RPMI7951 (cell line): ENCODE measurements around the gene GNG14. TPM values are rescaled to one million over a fixed set of nuclear protein-coding genes. Genes with fewer than 3 reads are reported as not detected.
"Not testable (repeated sequence)": the region's sequence is repeated elsewhere in the genome, so short reads cannot be mapped to it uniquely, and the experiment has no call there.

Experiments used
- DNase-seq: peaks from one replicate; pipeline ENCODE4 v3.0.0-alpha.2; 2012; ENCODE audit warnings: low read depth
- total RNA-seq: library from RNA; depleted of rRNA; stranded (reverse); fragments of >200 nt; shearing (Covaris generic); gene quantifications from 2 replicates; pipeline ENCODE4 v1.2.3, GENCODE V29; 2014

GNG14 gene
- total RNA-seq, 1 experiment from 2014 or later, result not detected

GRCh38 chr19:12696366-12697335 is 8.9 kb downstream of the GNG14 start, which contains the start of gene FBXW9:
Gene FBXW9 (minus strand): TSS chr19:12696631. CDS start chr19:12696581, 50 bp downstream.
- peak; percentile 94 for DNase-seq

- not testable (repeated sequence) for DNase-seq
Observed at GRCh38 chr19:12697425-12697824, 9.6 kb downstream of the GNG14 start.

GRCh38 chr19:12698138-12698537 is 10.3 kb downstream of the GNG14 start:
- no peak for DNase-seq

GRCh38 chr19:12701596-12702282 is 13.9 kb downstream of the GNG14 start:
- no peak for DNase-seq

GRCh38 chr19:12703046-12703445 is 15.2 kb downstream of the GNG14 start:
- DNase-seq, result peak; percentile 44

GRCh38 chr19:12705169-12705568 is 17.4 kb downstream of the GNG14 start:
- DNase-seq, result no peak

- DNase-seq, result no peak
Observed at GRCh38 chr19:12705654-12706331, 18.0 kb downstream of the GNG14 start.

GRCh38 chr19:12706332-12706718 is 18.5 kb downstream of the GNG14 start:
- no peak for DNase-seq

GRCh38 chr19:12708641-12709040 is 20.8 kb downstream of the GNG14 start:
- no peak for DNase-seq

- no peak for DNase-seq
Observed at GRCh38 chr19:12711187-12711586, 23.4 kb downstream of the GNG14 start.

GRCh38 chr19:12712077-12712476 is 24.3 kb downstream of the GNG14 start:
- not testable (repeated sequence) for DNase-seq

GRCh38 chr19:12713304-12713703 is 25.5 kb downstream of the GNG14 start:
- not testable (repeated sequence) for DNase-seq

- no peak for DNase-seq
Observed at GRCh38 chr19:12715102-12715501, 27.3 kb downstream of the GNG14 start.

- DNase-seq, result no peak
Observed at GRCh38 chr19:12715929-12716328, 28.1 kb downstream of the GNG14 start.

- DNase-seq, result no peak
Observed at GRCh38 chr19:12720296-12720695, 32.5 kb downstream of the GNG14 start.

- no peak for DNase-seq
Observed at GRCh38 chr19:12720851-12721655, 33.3 kb downstream of the GNG14 start.

GRCh38 chr19:12721656-12722565 is 34.1 kb downstream of the GNG14 start:
- peak; percentile 69 for DNase-seq

- peak; percentile 99 for DNase-seq
Observed at GRCh38 chr19:12722566-12723380, 35.0 kb downstream of the GNG14 start.

GRCh38 chr19:12723381-12723640 is 35.5 kb downstream of the GNG14 start:
- DNase-seq, result no peak
